ENCODE results near the gene TFDP2.

GRCh38 chr3:142097099-142097843 lies 52.1 kb downstream of the TFDP2 start:
- TF ChIP-seq EP300 (IDR thresholded peaks at IDR 0.05; ENCODE audit: borderline replicate concordance) (no peak), NFIC (IDR thresholded peaks at IDR 0.05) (no peak), RAD21 (IDR thresholded peaks at IDR 0.05; ENCODE audit: low read depth) (no peak), TAF1 (IDR thresholded peaks at IDR 0.05; ENCODE audit: low read depth) (no peak), TCF12 (IDR thresholded peaks at IDR 0.05; ENCODE audit: low read depth) (no peak), REST (IDR thresholded peaks at IDR 0.05; ENCODE audit: low read depth) (no peak), EGR1 (IDR thresholded peaks at IDR 0.05) (no peak), MAX (IDR thresholded peaks at IDR 0.05) (no peak), FOXM1 (IDR thresholded peaks at IDR 0.05; ENCODE audit: borderline replicate concordance, low read depth) (no peak), ZBTB7A (IDR thresholded peaks at IDR 0.05; ENCODE audit: low read depth) (no peak), YY1 (IDR thresholded peaks at IDR 0.05; ENCODE audit: low read depth) (no peak)
- TF ChIP-seq, protein P1, sequence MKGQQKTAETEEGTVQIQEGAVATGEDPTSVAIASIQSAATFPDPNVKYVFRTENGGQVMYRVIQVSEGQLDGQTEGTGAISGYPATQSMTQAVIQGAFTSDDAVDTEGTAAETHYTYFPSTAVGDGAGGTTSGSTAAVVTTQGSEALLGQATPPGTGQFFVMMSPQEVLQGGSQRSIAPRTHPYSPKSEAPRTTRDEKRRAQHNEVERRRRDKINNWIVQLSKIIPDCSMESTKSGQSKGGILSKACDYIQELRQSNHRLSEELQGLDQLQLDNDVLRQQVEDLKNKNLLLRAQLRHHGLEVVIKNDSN (IDR thresholded peaks at IDR 0.05), result no peak
